OCI-LY3 (cell line): ENCODE measurements around the gene NAB1.

ENCODE experiments used
- EZH2phosphoT487 ChIP-seq: fragments of 200-600 bp; shearing (Covaris generic); IDR thresholded peaks from 2 replicates; pipeline ENCODE4 v1.6.1; 2018; ENCODE audit warnings: antibody characterized with exemption, mixed run types, low read depth
- TF ChIP-seq, protein P1 (sequence below): fragments of 200-600, 300-600 bp; sonication (generic); IDR thresholded peaks from 2 replicates; pipeline ENCODE4 v1.5.1; 2014; ENCODE audit warnings: antibody characterized with exemption, low read length, low read depth

DNA sequence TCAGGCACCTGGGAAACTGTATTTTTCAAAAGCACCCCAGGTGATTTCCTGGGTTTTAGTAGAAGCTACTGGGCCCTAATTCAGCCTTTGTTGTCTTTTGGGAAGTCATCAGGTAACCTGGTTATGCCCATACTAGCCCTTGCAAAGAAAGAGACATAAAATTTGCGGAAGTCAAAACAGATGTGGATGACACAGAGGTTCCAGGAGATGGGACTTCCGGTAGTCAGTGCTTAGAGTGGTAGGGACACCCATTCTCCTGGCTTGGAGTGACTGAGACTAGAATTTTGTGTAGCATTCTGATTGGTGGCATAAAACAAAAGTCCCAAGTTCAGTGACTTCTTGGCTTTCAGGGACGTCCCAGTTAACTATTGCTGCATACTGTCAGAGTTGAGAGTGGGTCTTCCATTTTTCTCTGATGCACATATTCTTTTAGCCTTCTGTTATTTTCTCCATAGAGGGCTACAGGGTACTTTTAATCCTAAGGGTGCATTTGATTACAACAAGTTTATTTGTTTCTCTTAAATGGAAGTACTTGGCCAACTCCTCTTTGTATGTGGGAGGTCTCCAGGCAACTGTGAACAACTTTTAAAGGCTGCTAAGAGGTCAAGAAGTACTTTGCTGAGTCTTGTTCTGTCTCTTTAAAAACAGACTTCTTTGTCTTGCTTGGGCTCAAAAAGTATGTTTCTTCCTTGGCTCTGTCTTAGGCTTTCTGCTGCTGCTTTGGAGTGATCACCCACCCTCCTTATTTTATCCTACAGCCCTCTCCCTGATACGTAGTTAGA is 8.8 kb downstream of the NAB1 start:
- TF ChIP-seq, protein P1, sequence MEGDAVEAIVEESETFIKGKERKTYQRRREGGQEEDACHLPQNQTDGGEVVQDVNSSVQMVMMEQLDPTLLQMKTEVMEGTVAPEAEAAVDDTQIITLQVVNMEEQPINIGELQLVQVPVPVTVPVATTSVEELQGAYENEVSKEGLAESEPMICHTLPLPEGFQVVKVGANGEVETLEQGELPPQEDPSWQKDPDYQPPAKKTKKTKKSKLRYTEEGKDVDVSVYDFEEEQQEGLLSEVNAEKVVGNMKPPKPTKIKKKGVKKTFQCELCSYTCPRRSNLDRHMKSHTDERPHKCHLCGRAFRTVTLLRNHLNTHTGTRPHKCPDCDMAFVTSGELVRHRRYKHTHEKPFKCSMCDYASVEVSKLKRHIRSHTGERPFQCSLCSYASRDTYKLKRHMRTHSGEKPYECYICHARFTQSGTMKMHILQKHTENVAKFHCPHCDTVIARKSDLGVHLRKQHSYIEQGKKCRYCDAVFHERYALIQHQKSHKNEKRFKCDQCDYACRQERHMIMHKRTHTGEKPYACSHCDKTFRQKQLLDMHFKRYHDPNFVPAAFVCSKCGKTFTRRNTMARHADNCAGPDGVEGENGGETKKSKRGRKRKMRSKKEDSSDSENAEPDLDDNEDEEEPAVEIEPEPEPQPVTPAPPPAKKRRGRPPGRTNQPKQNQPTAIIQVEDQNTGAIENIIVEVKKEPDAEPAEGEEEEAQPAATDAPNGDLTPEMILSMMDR = no peak
- TF ChIP-seq EZH2phosphoT487 = no peak
